ENCODE data around the gene ENTPD5.
"Not testable (repeated sequence)": the region's sequence is repeated elsewhere in the genome, so short reads cannot be mapped to it uniquely, and the experiment has no call there.

The ENTPD5 gene

GRCh38 chr14:73942180-73942579 is 76.9 kb downstream of the ENTPD5 start:
- DNase-seq: no peak

- DNase-seq: no peak
These were observed 82.1 kb downstream of the ENTPD5 start for GRCh38 chr14:73937012-73937411.

- no peak for DNase-seq
These were observed 82.5 kb downstream of the ENTPD5 start for GRCh38 chr14:73936548-73936947.

- DNase-seq: no peak
These were observed 83.4 kb downstream of the ENTPD5 start for GRCh38 chr14:73935666-73936065.

- DNase-seq: no peak
These were observed 94.8 kb downstream of the ENTPD5 start for GRCh38 chr14:73924337-73924736.

GRCh38 chr14:73919457-73919856 is 99.6 kb downstream of the ENTPD5 start:
- DNase-seq: not testable (repeated sequence)

GRCh38 chr14:73916324-73916723 is 102.8 kb downstream of the ENTPD5 start:
- no peak for DNase-seq

GRCh38 chr14:73913256-73913655 is 105.8 kb downstream of the ENTPD5 start:
- no peak for DNase-seq

GRCh38 chr14:73909681-73910080 is 109.4 kb downstream of the ENTPD5 start:
- no peak for DNase-seq
